HepG2 (cell line): Measurements from ENCODE around the gene DELE1. TPM values are rescaled to one million over a fixed set of nuclear protein-coding genes. Genes with fewer than 3 reads are reported as not detected.
A peak's percentile ranks its signal among the peaks of the same experiment; 100 is the strongest.

Source experiments
- GABPB1 ChIP-seq: IDR thresholded peaks from 2 replicates; pipeline ENCODE4 v1.6.1; 2016; ENCODE audit warnings: mild to moderate bottlenecking, missing genetic modification reagents, moderate library complexity, missing compliant biosample characterization
- HDAC1 ChIP-seq: sonication (generic); formaldehyde crosslinking; IDR thresholded peaks from 2 replicates; pipeline ENCODE4 v1.5.1; 2020; ENCODE audit warnings: mild to moderate bottlenecking, missing genetic modification reagents
- IRX3 ChIP-seq: sonication (generic); formaldehyde crosslinking; IDR thresholded peaks from 2 replicates; pipeline ENCODE4 v1.8.1; 2023; ENCODE audit warnings: mild to moderate bottlenecking, low read depth, missing genetic modification reagents, borderline replicate concordance
- KDM2A ChIP-seq: sonication (generic); formaldehyde crosslinking; IDR thresholded peaks from 2 replicates; pipeline ENCODE4 v1.4.0; 2020; ENCODE audit warnings: low read depth, missing genetic modification reagents, borderline replicate concordance
- KLF12 ChIP-seq: sonication (generic); formaldehyde crosslinking; IDR thresholded peaks from 2 replicates; pipeline ENCODE4 v1.4.0; 2020; ENCODE audit warnings: missing genetic modification reagents, borderline replicate concordance
- MTA1 ChIP-seq: sonication (generic); formaldehyde crosslinking; IDR thresholded peaks from 2 replicates; pipeline ENCODE4 v1.4.0; 2020; ENCODE audit warnings: missing genetic modification reagents, mild to moderate bottlenecking, borderline replicate concordance
- NR3C1 ChIP-seq: sonication (generic); formaldehyde crosslinking; IDR thresholded peaks from 2 replicates; pipeline ENCODE4 v1.4.0; 2020; ENCODE audit warnings: missing genetic modification reagents
- RAD21 ChIP-seq: fragments of 450-650 bp; formaldehyde crosslinking; IDR thresholded peaks from 2 replicates; pipeline ENCODE4 v1.5.0; 2020; ENCODE audit warnings: mild to moderate bottlenecking
- RNF2 ChIP-seq: fragments of 450-650 bp; conservative IDR thresholded peaks from 2 replicates; pipeline ENCODE4 v1.6.1; 2016; ENCODE audit warnings: low read depth
- SMAD1 ChIP-seq: sonication (generic); formaldehyde crosslinking; IDR thresholded peaks from 2 replicates; pipeline ENCODE4 v1.4.0; 2020; ENCODE audit warnings: missing genetic modification reagents, low read depth, mild to moderate bottlenecking, borderline replicate concordance
- XRCC5 ChIP-seq: fragments of 200-400 bp; formaldehyde crosslinking; optimal IDR thresholded peaks from 2 replicates; pipeline ENCODE3; 2017; ENCODE audit warnings: mild to moderate bottlenecking, low read length
- ZBTB38 ChIP-seq: sonication (generic); formaldehyde crosslinking; IDR thresholded peaks from 2 replicates; pipeline ENCODE4 v1.5.1; 2020; ENCODE audit warnings: mild to moderate bottlenecking, missing genetic modification reagents
- ZFX ChIP-seq: sonication (generic); formaldehyde crosslinking; IDR thresholded peaks from 2 replicates; pipeline ENCODE4 v1.4.0; 2020; ENCODE audit warnings: mild to moderate bottlenecking, low read depth, missing genetic modification reagents, moderate library complexity
- ZNF329 ChIP-seq: sonication (generic); formaldehyde crosslinking; IDR thresholded peaks from 2 replicates; pipeline ENCODE4 v1.9.0; 2021; ENCODE audit warnings: low read depth, mild to moderate bottlenecking, missing genetic modification reagents
- ZNF331 ChIP-seq: sonication (generic); formaldehyde crosslinking; IDR thresholded peaks from 2 replicates; pipeline ENCODE4 v1.4.0; 2020; ENCODE audit warnings: missing genetic modification reagents
- ZNF34 ChIP-seq: sonication (generic); formaldehyde crosslinking; IDR thresholded peaks from 2 replicates; pipeline ENCODE4 v1.4.0; 2020; ENCODE audit warnings: mild to moderate bottlenecking, missing genetic modification reagents, borderline replicate concordance
- ZNF552 ChIP-seq: sonication (generic); formaldehyde crosslinking; IDR thresholded peaks from 2 replicates; pipeline ENCODE4 v1.9.0; 2022; ENCODE audit warnings: missing genetic modification reagents, mild to moderate bottlenecking, borderline replicate concordance
- ZNF777 ChIP-seq: sonication (generic); formaldehyde crosslinking; IDR thresholded peaks from 2 replicates; pipeline ENCODE4 v1.4.0; 2020; ENCODE audit warnings: missing genetic modification reagents
- ZNF788 ChIP-seq: sonication (generic); formaldehyde crosslinking; IDR thresholded peaks from 2 replicates; pipeline ENCODE4 v1.5.0; 2020; ENCODE audit warnings: mild to moderate bottlenecking, missing genetic modification reagents, borderline replicate concordance
- ZNF839 ChIP-seq: sonication (generic); formaldehyde crosslinking; IDR thresholded peaks from 2 replicates; pipeline ENCODE4 v1.4.0; 2020; ENCODE audit warnings: missing genetic modification reagents, mild to moderate bottlenecking, borderline replicate concordance
- ZSCAN21 ChIP-seq: sonication (generic); formaldehyde crosslinking; IDR thresholded peaks from 2 replicates; pipeline ENCODE4 v1.8.0; 2022; ENCODE audit warnings: mild to moderate bottlenecking, missing genetic modification reagents, moderate library complexity, borderline replicate concordance
- ZSCAN22 ChIP-seq: sonication (generic); formaldehyde crosslinking; IDR thresholded peaks from 2 replicates; pipeline ENCODE4 v1.4.0; 2020; ENCODE audit warnings: mild to moderate bottlenecking, missing genetic modification reagents
- polyA plus RNA-seq, 8 experiments: library from polyadenylated mRNA; depleted of rRNA in 3 of 8; stranded (reverse) in 7 of 8; unstranded in 1 of 8; fragments of >200 nt; fragmentation: Illumina TruSeq in 4 of 8; extraction: Trizol in 4 of 8; gene quantifications; 2 replicates each; pipeline versions ENCODE4 v1.2.1 to v1.2.3, GENCODE V29; 2011 to 2016; ENCODE audit warnings: low read depth in 4 of 8, missing spikeins in 1 of 8, mixed read lengths in 1 of 8; ENCODE audit not compliant: insufficient read depth in 1 of 8
- total RNA-seq, 5 experiments: library from RNA; depleted of rRNA; stranded (reverse); fragments of >200 nt; fragmentation: Illumina TruSeq; extraction: Trizol; gene quantifications; 2 replicates each; pipeline ENCODE4 v1.2.3, GENCODE V29; 2016; ENCODE audit warnings: low read depth in 1 of 5
- TF ChIP-seq, protein P1 (sequence below): sonication (generic); formaldehyde crosslinking; IDR thresholded peaks from 2 replicates; pipeline ENCODE4 v1.5.0; 2020; ENCODE audit warnings: missing genetic modification reagents
- TF ChIP-seq, protein P2 (sequence below): sonication (generic); formaldehyde crosslinking; IDR thresholded peaks from 2 replicates; pipeline ENCODE4 v1.8.1; 2023; ENCODE audit warnings: mild to moderate bottlenecking, moderate library complexity, missing genetic modification reagents
- TF ChIP-seq, protein P3 (sequence below): sonication (generic); formaldehyde crosslinking; IDR thresholded peaks from 2 replicates; pipeline ENCODE4 v1.4.0; 2020; ENCODE audit warnings: missing genetic modification reagents
- TF ChIP-seq, protein P4 (sequence below): IDR thresholded peaks from 2 replicates; pipeline ENCODE4 v1.6.1; 2016

DELE1 gene
- total and polyA plus RNA-seq, 2 of the 13 experiments (the other 11 are each of a cell fraction or from before 2014, with no cell fraction given), result 57.5 to 90.3 TPM

DNA sequence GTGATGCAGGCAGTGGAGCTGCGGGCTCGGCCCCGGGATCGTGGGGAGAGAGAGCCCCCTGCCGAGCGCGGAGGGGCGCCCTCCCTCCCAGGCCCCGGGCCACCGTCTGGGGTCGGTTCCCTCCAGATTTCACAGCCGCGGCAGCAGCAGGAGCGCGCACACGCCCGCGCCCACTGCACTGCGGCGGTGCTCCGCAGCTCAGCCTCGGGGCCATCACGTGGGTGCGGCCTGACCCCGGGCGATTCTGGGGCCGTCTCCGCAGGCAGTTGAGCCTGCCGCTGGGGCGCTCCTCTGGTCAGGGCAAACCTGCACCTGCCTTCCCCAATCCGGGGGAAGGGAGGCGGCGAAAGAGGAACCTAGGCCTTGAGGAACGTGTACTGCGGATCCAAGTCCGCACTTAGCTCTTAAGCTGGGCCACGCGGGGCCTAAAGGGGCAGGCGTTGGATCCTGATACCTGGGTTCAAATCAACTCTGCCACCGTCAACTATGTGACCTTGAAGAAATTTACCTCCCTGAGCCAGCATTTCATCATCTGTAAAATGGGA, 9.4 kb upstream of the DELE1 start (continued):
- TF ChIP-seq ZNF788 (CRISPR knock-in tag), result peak; percentile 23; the same call in 1 of the 2 replicates
- TF ChIP-seq KDM2A (CRISPR knock-in tag), result peak; percentile 66
- TF ChIP-seq RNF2, result peak; percentile 55; the same call in 1 of the 2 replicates
- TF ChIP-seq MTA1 (CRISPR knock-in tag), result peak; percentile 87; the same call in 1 of the 2 replicates
- TF ChIP-seq, protein P1, sequence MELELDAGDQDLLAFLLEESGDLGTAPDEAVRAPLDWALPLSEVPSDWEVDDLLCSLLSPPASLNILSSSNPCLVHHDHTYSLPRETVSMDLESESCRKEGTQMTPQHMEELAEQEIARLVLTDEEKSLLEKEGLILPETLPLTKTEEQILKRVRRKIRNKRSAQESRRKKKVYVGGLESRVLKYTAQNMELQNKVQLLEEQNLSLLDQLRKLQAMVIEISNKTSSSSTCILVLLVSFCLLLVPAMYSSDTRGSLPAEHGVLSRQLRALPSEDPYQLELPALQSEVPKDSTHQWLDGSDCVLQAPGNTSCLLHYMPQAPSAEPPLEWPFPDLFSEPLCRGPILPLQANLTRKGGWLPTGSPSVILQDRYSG (CRISPR knock-in tag), result 0 out of 2 replicates have a peak, but pooled peaks have one; percentile 39
- peak; percentile 61; the same call in 1 of the 2 replicates for TF ChIP-seq ZSCAN21 (CRISPR knock-in tag)
- 0 out of 2 replicates have a peak, but pooled peaks have one; percentile 59 for TF ChIP-seq ZNF329 (CRISPR knock-in tag)
- peak; percentile 67; the same call in 1 of the 2 replicates for TF ChIP-seq GABPB1
- TF ChIP-seq, protein P2, sequence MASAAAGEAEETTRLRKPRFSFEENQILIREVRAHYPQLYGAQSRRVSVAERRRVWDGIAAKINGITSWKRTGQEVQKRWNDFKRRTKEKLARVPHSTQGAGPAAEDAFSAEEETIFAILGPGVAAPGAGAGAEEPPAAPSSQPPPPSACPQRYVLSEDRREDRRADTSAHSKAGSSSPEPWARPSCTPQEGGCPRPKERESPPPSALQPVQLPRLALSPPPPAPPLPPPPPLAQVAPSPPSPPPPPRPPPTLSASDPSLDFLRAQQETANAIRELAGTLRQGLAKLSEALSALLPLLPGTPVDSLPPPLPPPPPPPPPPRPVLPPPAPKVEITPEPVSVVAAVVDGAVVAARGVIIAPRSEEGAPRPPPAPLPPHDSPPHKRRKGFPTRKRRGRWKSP (CRISPR knock-in tag), result 0 out of 2 replicates have a peak, but pooled peaks have one; percentile 34
- peak; percentile 63 for TF ChIP-seq HDAC1 (CRISPR knock-in tag)
- 0 out of 2 replicates have a peak, but pooled peaks have one; percentile 37 for TF ChIP-seq IRX3
- no peak for TF ChIP-seq SMAD1
- peak; percentile 21 for TF ChIP-seq XRCC5
- no peak for TF ChIP-seq ZNF552
- TF ChIP-seq ZSCAN22 (CRISPR knock-in tag), result no peak
- TF ChIP-seq NR3C1, result no peak
- 0 out of 2 replicates have a peak, but pooled peaks have one; percentile 29 for TF ChIP-seq ZBTB38 (CRISPR knock-in tag)
- no peak for TF ChIP-seq KLF12 (CRISPR knock-in tag)
- 0 out of 2 replicates have a peak, but pooled peaks have one; percentile 10 for TF ChIP-seq RAD21 (CRISPR knock-in tag)
- TF ChIP-seq ZNF839, result 0 out of 2 replicates have a peak, but pooled peaks have one; percentile 28
- TF ChIP-seq, protein P3, sequence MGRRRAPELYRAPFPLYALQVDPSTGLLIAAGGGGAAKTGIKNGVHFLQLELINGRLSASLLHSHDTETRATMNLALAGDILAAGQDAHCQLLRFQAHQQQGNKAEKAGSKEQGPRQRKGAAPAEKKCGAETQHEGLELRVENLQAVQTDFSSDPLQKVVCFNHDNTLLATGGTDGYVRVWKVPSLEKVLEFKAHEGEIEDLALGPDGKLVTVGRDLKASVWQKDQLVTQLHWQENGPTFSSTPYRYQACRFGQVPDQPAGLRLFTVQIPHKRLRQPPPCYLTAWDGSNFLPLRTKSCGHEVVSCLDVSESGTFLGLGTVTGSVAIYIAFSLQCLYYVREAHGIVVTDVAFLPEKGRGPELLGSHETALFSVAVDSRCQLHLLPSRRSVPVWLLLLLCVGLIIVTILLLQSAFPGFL, result 0 out of 2 replicates have a peak, but pooled peaks have one; percentile 14
- no peak for TF ChIP-seq ZNF34
- peak; percentile 70 for TF ChIP-seq ZNF777 (CRISPR knock-in tag)
- TF ChIP-seq, protein P4, sequence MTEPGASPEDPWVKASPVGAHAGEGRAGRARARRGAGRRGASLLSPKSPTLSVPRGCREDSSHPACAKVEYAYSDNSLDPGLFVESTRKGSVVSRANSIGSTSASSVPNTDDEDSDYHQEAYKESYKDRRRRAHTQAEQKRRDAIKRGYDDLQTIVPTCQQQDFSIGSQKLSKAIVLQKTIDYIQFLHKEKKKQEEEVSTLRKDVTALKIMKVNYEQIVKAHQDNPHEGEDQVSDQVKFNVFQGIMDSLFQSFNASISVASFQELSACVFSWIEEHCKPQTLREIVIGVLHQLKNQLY (CRISPR knock-in tag), result peak; percentile 89
- peak; percentile 77 for TF ChIP-seq ZFX (CRISPR knock-in tag)
- peak; percentile 40; the same call in 1 of the 2 replicates for TF ChIP-seq ZNF331 (CRISPR knock-in tag)
